DMS79 (cell line): ENCODE data around the gene EZH1.

Experiments
- DNase-seq: peaks from one replicate; lab custom pipeline; 2025; lab: John Stamatoyannopoulos, UW

The EZH1 gene

GRCh38 chr17:42682722-42683403 is 62.0 kb downstream of the EZH1 start:
- no peak for DNase-seq

- peak; percentile 63 for DNase-seq
Measured at GRCh38 chr17:42681976-42682721, 62.7 kb downstream of the EZH1 start, which contains the start of gene CNTNAP1. Gene CNTNAP1 (plus strand): TSS chr17:42682531. CDS start chr17:42682830, 299 bp downstream.

GRCh38 chr17:42680331-42680808 is 64.5 kb downstream of the EZH1 start:
- DNase-seq: no peak

- DNase-seq: peak; percentile 43
Measured at GRCh38 chr17:42679492-42680330, 65.1 kb downstream of the EZH1 start.

GRCh38 chr17:42678951-42679491 is 65.8 kb downstream of the EZH1 start:
- DNase-seq: peak; percentile 90

- DNase-seq: peak; percentile 82
Measured at GRCh38 chr17:42677921-42678781, 66.7 kb downstream of the EZH1 start.

- DNase-seq: peak; percentile 98
Measured at GRCh38 chr17:42677012-42677857, 67.6 kb downstream of the EZH1 start.

GRCh38 chr17:42676424-42677011 is 68.3 kb downstream of the EZH1 start, which contains the start of gene PLEKHH3:
Gene PLEKHH3 (minus strand): TSS chr17:42676994. CDS start chr17:42676563, 431 bp downstream.
- no peak for DNase-seq

GRCh38 chr17:42675965-42676423 is 68.8 kb downstream of the EZH1 start:
- DNase-seq: no peak

GRCh38 chr17:42675348-42675964 is 69.4 kb downstream of the EZH1 start:
- peak; percentile 52 for DNase-seq

- peak; percentile 66 for DNase-seq
Measured at GRCh38 chr17:42674755-42675347, 70.0 kb downstream of the EZH1 start.

- DNase-seq: peak; percentile 34
Measured at GRCh38 chr17:42673885-42674754, 70.7 kb downstream of the EZH1 start.

- DNase-seq: no peak
Measured at GRCh38 chr17:42673266-42673884, 71.5 kb downstream of the EZH1 start.

GRCh38 chr17:42672038-42672437 is 72.8 kb downstream of the EZH1 start:
- peak; percentile 59 for DNase-seq

GRCh38 chr17:42670789-42671657 is 73.8 kb downstream of the EZH1 start:
- DNase-seq: no peak
